Progenitor cell of endocrine pancreas (in vitro differentiated cells): ENCODE data around the gene DOP1B. TPM values are rescaled to one million over a fixed set of nuclear protein-coding genes. Genes with fewer than 3 reads are reported as not detected.

Experiments
- DNase-seq: peaks from one replicate; pipeline ENCODE4 v3.0.0; 2021; ENCODE audit warnings: low spot score; ENCODE audit not compliant: unreplicated experiment
- H3K27ac Mint-ChIP-seq: 2 replicates; pipeline ENCODE4 v1.8.0; 2021; ENCODE audit warnings: mild to moderate bottlenecking, moderate library complexity, mixed read lengths
- H3K27me3 Mint-ChIP-seq: 2 replicates; pipeline ENCODE4 v1.8.0; 2021; ENCODE audit warnings: mixed read lengths
- H3K36me3 Mint-ChIP-seq: 2 replicates; pipeline ENCODE4 v1.8.0; 2022; ENCODE audit warnings: mixed read lengths; ENCODE audit not compliant: insufficient read depth
- H3K4me1 Mint-ChIP-seq: 2 replicates; pipeline ENCODE4 v1.8.0; 2021; ENCODE audit warnings: low read depth, mixed read lengths
- H3K4me3 Mint-ChIP-seq: 2 replicates; pipeline ENCODE4 v1.8.0; 2021; ENCODE audit warnings: low read depth, mild to moderate bottlenecking, moderate library complexity, mixed read lengths
- H3K9me3 Mint-ChIP-seq: 2 replicates; pipeline ENCODE4 v1.8.0; 2021; ENCODE audit warnings: low read depth, mixed read lengths
- CTCF ChIP-seq: fragments of 200-600 bp; sonication (generic); IDR thresholded peaks from one replicate; pipeline ENCODE4 v1.5.0; 2021; ENCODE audit warnings: antibody characterized with exemption, mild to moderate bottlenecking; ENCODE audit not compliant: unreplicated experiment
- long read RNA-seq: library from polyadenylated mRNA; unstranded; transcript quantifications from one replicate; pipeline ENCODE4 v2.0.0, GENCODE V29; 2020
- total RNA-seq: library from RNA; stranded (reverse); gene quantifications from 2 replicates; pipeline ENCODE4 v1.2.1, GENCODE V29; 2021

Gene DOP1B
- 47.7 and 57.4 TPM in 2 replicates for total RNA-seq
- long read RNA-seq, partial matches to known transcripts, result 20 of 29 reads
- long read RNA-seq, other reads (novel, unspliced or antisense), result 9 of 29 reads

- peaks cover 22% of the 10 kb centered on the region for H3K4me1 Mint-ChIP-seq
- peak within 1 kb of the TSS; percentile 95 for H3K27ac Mint-ChIP-seq
- DNase-seq, result no peak
- peak within 1 kb of the TSS; percentile 83 for H3K4me3 Mint-ChIP-seq
- no peaks in the 10 kb centered on the region for H3K27me3 Mint-ChIP-seq
- H3K9me3 Mint-ChIP-seq, result no peaks in the 10 kb centered on the region
- H3K36me3 Mint-ChIP-seq, result peaks cover 1% of the 10 kb centered on the region
- TF ChIP-seq CTCF, result no peak
Measured at GRCh38 chr21:36156815-36157670, at the start of gene DOP1B. Gene DOP1B (plus strand): TSS chr21:36156824. CDS start chr21:36164734, 7,910 bp downstream.

- H3K4me3 Mint-ChIP-seq, result no peak overlapping the region
Measured at GRCh38 chr21:36109868-36110267, 46.8 kb upstream of the DOP1B start.

GRCh38 chr21:36111238-36111637, 45.4 kb upstream of the DOP1B start:
- H3K4me3 Mint-ChIP-seq, result no peak overlapping the region
- H3K27me3 Mint-ChIP-seq, result peaks cover 12% of the 10 kb centered on the region
- peaks cover 7% of the 10 kb centered on the region for H3K4me1 Mint-ChIP-seq
- DNase-seq, result no peak
- peaks cover 2% of the 10 kb centered on the region for H3K9me3 Mint-ChIP-seq
- no peaks in the 10 kb centered on the region for H3K36me3 Mint-ChIP-seq
- no peak for TF ChIP-seq CTCF
- peak overlapping the region; percentile 45 for H3K27ac Mint-ChIP-seq

More at GRCh38 chr21:36109868-36110267, 46.8 kb upstream of the DOP1B start:
- Mint-ChIP-seq H3K4me1 (peaks cover 7% of the 10 kb centered on the region), H3K36me3 (no peaks in the 10 kb centered on the region), H3K9me3 (peaks cover 2% of the 10 kb centered on the region), H3K27me3 (peaks cover 26% of the 10 kb centered on the region), H3K27ac (no peak overlapping the region)
- TF ChIP-seq CTCF, result no peak
- no peak for DNase-seq

- no peak overlapping the region for H3K27ac Mint-ChIP-seq
Measured at GRCh38 chr21:36113647-36114428, 42.8 kb upstream of the DOP1B start.

More at GRCh38 chr21:36113647-36114428, 42.8 kb upstream of the DOP1B start:
- Mint-ChIP-seq H3K36me3 (no peaks in the 10 kb centered on the region), H3K4me3 (no peak overlapping the region), H3K4me1 (peaks cover 7% of the 10 kb centered on the region), H3K27me3 (peaks cover 3% of the 10 kb centered on the region), H3K9me3 (peaks cover 2% of the 10 kb centered on the region)
- DNase-seq, result no peak
- TF ChIP-seq CTCF, result no peak
